NOMO-1 treated with dmso at 0.1 percent for 144 hours (cell line): ENCODE measurements around the gene INPP5D.

ENCODE experiments used
- DNase-seq: peaks from one replicate; lab custom pipeline; 2025; ENCODE audit not compliant: unreplicated experiment; lab: John Stamatoyannopoulos, UW

INPP5D gene

GRCh38 chr2:233233618-233234230 lies 173.6 kb downstream of the INPP5D start:
- peak; percentile 67 for DNase-seq

DNA sequence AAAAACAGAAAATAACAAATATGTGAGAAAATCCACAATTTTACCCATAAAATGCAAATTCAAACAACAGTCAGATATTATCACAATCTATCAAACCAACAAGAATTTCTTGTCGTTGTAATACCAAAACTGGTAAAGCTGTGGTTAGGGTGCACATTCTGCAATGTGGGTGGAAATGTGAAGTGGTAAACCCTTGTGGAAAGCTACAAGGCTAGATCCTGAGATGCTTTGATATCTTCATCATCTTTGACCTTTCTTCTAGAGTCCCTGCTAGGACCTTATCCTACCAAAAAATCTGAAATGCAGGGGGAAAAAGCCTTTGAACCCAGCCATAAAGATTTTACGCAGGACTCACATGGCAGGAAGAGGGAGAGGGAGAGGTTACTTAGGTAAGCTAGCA lies 174.1 kb downstream of the INPP5D start:
- no peak for DNase-seq

- no peak for DNase-seq
Measured at GRCh38 chr2:233234996-233235395, 174.9 kb downstream of the INPP5D start.

GRCh38 chr2:233235977-233236376 lies 175.8 kb downstream of the INPP5D start:
- no peak for DNase-seq

DNA sequence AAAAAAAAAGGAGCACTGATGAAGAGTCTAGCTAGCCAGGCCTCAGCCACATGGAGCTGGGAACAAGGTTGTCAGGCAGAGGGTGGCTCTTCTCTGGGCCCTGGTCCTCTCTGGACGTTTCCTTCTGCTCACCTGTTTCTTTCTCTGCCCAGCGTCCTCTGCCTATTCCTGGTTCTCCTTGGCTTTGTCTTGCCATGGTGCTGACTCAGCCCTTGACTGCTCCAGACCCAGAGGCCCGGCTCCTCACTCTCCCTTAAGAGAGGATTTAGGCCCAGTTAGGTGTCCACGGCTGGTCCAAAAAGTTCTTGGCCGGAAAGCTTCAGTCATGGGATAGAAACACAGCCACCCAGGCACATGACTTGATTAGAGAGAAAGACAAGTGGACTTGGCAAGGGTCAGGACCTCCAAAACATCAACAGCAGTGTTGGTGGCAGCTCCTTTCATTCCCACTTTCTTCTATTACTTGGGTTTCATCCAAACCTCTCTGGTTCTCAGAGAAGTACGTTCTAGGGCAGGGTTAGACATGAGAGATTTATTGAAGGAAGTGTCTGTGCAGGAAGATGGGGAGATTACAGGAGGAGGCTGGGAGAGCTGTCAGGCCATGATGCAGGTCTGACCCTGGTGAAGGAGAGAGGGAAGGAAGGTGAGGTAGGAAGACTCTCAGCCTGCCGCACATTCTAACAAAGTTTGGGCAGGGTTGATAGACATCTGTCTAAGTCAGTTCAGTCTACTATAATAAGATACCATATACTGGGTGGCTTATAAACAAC lies 176.9 kb downstream of the INPP5D start:
- no peak for DNase-seq

- peak; percentile 69 for DNase-seq
Measured at GRCh38 chr2:233240897-233241296, 180.8 kb downstream of the INPP5D start.

- DNase-seq, result no peak
Measured at GRCh38 chr2:233241803-233242202, 181.7 kb downstream of the INPP5D start.

- peak; percentile 38 for DNase-seq
Measured at GRCh38 chr2:233242231-233242927, 182.2 kb downstream of the INPP5D start.

- DNase-seq, result no peak
Measured at GRCh38 chr2:233243348-233243747, 183.2 kb downstream of the INPP5D start.

GRCh38 chr2:233244818-233245217 lies 184.7 kb downstream of the INPP5D start:
- no peak for DNase-seq

DNA sequence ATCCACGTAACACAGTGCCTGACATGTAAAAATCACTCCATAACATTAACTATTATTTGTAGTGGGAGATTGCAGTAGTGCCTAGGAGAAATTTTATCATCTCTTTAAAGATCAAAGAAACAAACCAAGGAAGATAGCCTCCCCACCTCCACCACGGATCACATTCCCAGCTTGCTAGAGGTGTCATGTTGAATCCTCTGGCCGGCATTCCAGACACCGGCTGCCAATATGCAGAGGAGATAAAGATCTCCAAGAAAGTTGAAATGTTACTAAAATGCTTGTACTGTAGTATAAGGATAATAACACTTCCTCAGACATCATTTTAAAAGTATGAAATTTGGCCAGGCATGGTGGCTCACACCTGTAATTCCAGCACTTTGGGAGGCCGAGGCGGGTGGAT lies 185.3 kb downstream of the INPP5D start:
- DNase-seq, result no peak

DNA sequence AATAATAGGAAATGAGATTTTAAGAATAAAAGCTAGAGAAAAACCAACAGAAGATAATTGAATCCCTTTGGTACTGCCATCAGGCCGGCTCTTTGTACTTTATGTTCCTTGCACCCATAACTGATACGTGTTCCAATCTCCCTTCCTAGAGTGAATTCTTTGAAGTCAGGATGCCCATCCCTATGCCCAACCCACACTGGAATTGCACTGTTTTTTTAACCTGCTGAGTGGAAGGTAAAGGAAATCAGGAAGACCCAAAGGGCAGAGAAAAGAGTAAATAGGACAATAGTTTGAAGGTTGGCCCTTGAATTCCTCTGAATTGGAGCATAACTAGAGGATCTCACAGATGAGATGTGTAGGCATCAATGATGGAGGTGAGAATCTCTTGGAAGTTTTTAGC lies 187.0 kb downstream of the INPP5D start:
- no peak for DNase-seq

DNA sequence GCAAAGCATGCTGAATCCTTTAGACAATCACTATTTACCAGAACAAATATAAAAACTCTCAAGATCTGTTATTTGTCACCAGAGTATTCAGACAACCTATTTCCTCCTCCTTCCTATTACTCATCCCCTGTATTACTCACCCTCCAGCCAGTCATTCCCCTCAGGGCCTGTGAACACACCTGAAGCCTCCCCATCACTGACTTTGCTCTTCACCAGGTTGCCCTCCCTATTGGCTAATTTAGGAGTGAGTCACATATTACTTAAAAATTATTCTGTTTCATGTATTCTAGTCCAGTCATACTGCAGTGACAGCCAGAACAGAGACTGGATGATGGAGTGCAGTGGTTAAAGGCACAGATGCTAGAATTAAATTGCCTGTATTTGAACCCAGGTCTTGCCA lies 187.6 kb downstream of the INPP5D start:
- no peak for DNase-seq

GRCh38 chr2:233248999-233249398 lies 188.9 kb downstream of the INPP5D start:
- peak; percentile 96 for DNase-seq

DNA sequence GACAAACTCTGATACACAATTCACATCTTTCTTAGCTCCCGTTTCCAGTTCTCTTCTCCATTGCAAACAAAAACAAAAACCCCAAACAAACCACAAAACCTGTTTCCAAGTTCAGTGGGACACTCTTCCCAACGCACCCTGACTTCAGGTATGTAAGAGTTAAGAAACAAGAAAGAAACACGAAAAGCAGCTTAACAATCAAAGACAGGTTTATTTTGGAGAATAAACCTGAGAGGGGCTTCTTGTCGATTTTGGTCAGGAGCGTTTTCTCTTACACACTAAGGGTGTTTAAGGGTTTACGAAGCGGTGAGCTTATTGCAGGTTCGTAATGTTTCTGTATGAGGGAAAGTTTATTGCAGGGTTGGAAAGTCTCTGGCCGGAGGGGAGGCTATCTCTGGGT lies 190.4 kb downstream of the INPP5D start:
- DNase-seq, result no peak

GRCh38 chr2:233250985-233251305 lies 190.8 kb downstream of the INPP5D start:
- DNase-seq, result no peak

- DNase-seq, result peak; percentile 95
Measured at GRCh38 chr2:233251306-233252116, 191.4 kb downstream of the INPP5D start, which contains the start of gene ATG16L1. TSS of gene ATG16L1 (plus strand) at chr2:233251673. CDS start at chr2:233251828, 155 bp downstream.

GRCh38 chr2:233252227-233252626 lies 192.1 kb downstream of the INPP5D start:
- DNase-seq, result no peak

DNA sequence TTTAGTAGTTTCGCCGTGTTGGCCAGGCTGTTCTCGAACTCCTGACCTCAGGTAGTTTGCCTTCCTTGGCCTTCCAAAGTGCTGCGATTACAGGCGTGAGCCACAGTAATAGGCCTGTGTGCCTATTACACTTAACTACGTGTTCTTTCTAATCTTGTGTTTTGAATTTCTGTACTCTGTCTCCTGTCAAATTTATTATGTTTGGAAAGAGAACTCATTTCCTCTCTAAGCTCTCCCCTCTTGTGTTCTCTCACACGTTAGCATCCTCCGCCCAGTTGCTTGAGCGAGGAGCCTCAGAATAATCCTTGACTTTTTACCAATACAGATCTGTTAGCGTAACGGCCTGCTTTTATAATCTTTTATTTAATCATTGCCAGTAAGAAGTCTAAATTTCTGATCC lies 195.0 kb downstream of the INPP5D start:
- DNase-seq, result no peak

DNA sequence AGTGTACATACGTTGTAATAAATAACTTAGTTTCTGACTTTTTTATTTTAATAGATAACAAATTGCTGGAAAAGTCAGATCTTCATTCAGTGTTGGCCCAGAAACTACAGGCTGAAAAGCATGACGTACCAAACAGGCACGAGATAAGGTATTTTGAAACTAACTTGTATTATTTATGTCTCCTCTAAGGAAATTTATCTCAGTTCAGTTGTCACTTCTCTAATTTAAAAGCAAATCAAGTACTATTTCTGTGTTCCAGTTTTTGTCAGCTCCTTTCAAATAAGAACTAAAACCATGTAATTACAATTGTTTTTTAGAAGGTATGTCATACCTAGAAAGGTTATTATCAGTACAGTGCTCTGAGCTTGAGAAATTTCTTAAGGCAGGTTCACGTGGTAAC lies 195.9 kb downstream of the INPP5D start:
- no peak for DNase-seq
